GM12878 (cell line): ENCODE measurements around the gene TNXB.
"Not testable (repeated sequence)": the region's sequence is repeated elsewhere in the genome, so short reads cannot be mapped to it uniquely, and the experiment has no call there.

Source experiments
- ESRRA ChIP-seq: IDR thresholded peaks from 2 replicates; pipeline ENCODE4 v1.6.1; 2012; ENCODE audit warnings: mild to moderate bottlenecking, low read length, improper control_type of control experiment
- FOXM1 ChIP-seq: IDR thresholded peaks from 2 replicates; pipeline ENCODE4 v1.6.1; 2012; ENCODE audit warnings: low read depth, mild to moderate bottlenecking, inconsistent platforms, low read length, moderate library complexity
- JUND ChIP-seq: IDR thresholded peaks from 2 replicates; pipeline ENCODE4 v1.6.1; 2012; ENCODE audit warnings: low read depth, mild to moderate bottlenecking, low read length, improper control_type of control experiment, moderate library complexity
- POLR2AphosphoS5 ChIP-seq: IDR thresholded peaks from 2 replicates; pipeline ENCODE4 v1.6.1; 2011; ENCODE audit warnings: mild to moderate bottlenecking, low read length, inconsistent platforms
- SRF ChIP-seq, 2 experiments: IDR thresholded peaks; 2 replicates each; pipeline ENCODE4 v1.6.1; 2011; ENCODE audit warnings: low read depth in 2 of 2, low read length in 2 of 2, mild to moderate bottlenecking in 1 of 2, moderate library complexity in 1 of 2
- ZBED1 ChIP-seq: IDR thresholded peaks from 2 replicates; pipeline ENCODE4 v1.6.1; 2016; ENCODE audit warnings: borderline replicate concordance
- ZBTB11 ChIP-seq: fragments of 450-650 bp; formaldehyde crosslinking; IDR thresholded peaks from 2 replicates; pipeline ENCODE4 v1.5.0; 2022; ENCODE audit warnings: mild to moderate bottlenecking, missing genetic modification characterization
- ZNF687 ChIP-seq: fragments of 450-650 bp; IDR thresholded peaks from 2 replicates; pipeline ENCODE4 v1.6.1; 2017; ENCODE audit warnings: mild to moderate bottlenecking, moderate library complexity
- TF ChIP-seq, protein P1 (sequence below), 3 experiments: IDR thresholded peaks in 2 of 3; conservative IDR thresholded peaks in 1 of 3; 2 replicates each; pipeline ENCODE4 v1.5.1; 2011; ENCODE audit warnings: low read depth in 3 of 3, low read length in 3 of 3, mild to moderate bottlenecking in 3 of 3, control low read depth in 2 of 3, moderate library complexity in 2 of 3, inconsistent platforms in 1 of 3, mixed read lengths in 1 of 3; ENCODE audit not compliant: control insufficient read depth in 2 of 3, insufficient read depth in 1 of 3; ENCODE audit errors: extremely low read depth in 1 of 3

GRCh38 chr6:32012941-32013617 is 96.1 kb downstream of the TNXB start:
- not testable (repeated sequence) for TF ChIP-seq ZNF687; ESRRA; POLR2AphosphoS5; ZBTB11; SRF (IDR thresholded peaks at IDR 0.05; ENCODE audit: low read depth in 2 of 2, low read length in 2 of 2); JUND; ZBED1; FOXM1
- TF ChIP-seq, protein P1, sequence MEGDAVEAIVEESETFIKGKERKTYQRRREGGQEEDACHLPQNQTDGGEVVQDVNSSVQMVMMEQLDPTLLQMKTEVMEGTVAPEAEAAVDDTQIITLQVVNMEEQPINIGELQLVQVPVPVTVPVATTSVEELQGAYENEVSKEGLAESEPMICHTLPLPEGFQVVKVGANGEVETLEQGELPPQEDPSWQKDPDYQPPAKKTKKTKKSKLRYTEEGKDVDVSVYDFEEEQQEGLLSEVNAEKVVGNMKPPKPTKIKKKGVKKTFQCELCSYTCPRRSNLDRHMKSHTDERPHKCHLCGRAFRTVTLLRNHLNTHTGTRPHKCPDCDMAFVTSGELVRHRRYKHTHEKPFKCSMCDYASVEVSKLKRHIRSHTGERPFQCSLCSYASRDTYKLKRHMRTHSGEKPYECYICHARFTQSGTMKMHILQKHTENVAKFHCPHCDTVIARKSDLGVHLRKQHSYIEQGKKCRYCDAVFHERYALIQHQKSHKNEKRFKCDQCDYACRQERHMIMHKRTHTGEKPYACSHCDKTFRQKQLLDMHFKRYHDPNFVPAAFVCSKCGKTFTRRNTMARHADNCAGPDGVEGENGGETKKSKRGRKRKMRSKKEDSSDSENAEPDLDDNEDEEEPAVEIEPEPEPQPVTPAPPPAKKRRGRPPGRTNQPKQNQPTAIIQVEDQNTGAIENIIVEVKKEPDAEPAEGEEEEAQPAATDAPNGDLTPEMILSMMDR (IDR thresholded peaks at IDR 0.05 in 2 of 3, conservative IDR thresholded peaks at IDR 0.05 in 1 of 3; ENCODE audit: control insufficient read depth in 2 of 3, extremely low read depth in 1 of 3, insufficient read depth in 1 of 3, low read depth in 3 of 3, low read length in 3 of 3) = not testable (repeated sequence)
